ENCODE data around the gene UGCG. TPM values are rescaled to one million over a fixed set of nuclear protein-coding genes. Genes with fewer than 3 reads are reported as not detected.

Gene UGCG
- total RNA-seq, 2 experiments from 2014 or later = 21.8 to 23.2 TPM

- no peak for DNase-seq
- POLR2A ChIA-PET = no interaction called here
- Mint-ChIP-seq H3K27ac (no peak overlapping the region), H3K27me3 (no peaks in the 10 kb centered on the region), H3K9me3 (no peaks in the 10 kb centered on the region), H3K36me3 (ENCODE audit: low read depth) (peaks cover 41% of the 10 kb centered on the region), H3K4me1 (peaks cover 44% of the 10 kb centered on the region), H3K4me3 (no peak overlapping the region)
- CTCF ChIA-PET = interaction anchor here (1.0 to 2.3 kb wide), 7 partner anchors 11 to 74 kb away, joined by 3 to 9 read pairs (median 4); no protein-coding TSS in a partner anchor
These were observed 18.8 kb downstream of the UGCG start for GRCh38 chr9:111915425-111915758.

GRCh38 chr9:111916234-111916645, 19.6 kb downstream of the UGCG start:
- Mint-ChIP-seq H3K4me1 (peaks cover 36% of the 10 kb centered on the region), H3K9me3 (no peaks in the 10 kb centered on the region), H3K27me3 (no peaks in the 10 kb centered on the region), H3K4me3 (no peak overlapping the region), H3K36me3 (ENCODE audit: low read depth) (peaks cover 43% of the 10 kb centered on the region), H3K27ac (no peak overlapping the region)
- no peak for DNase-seq
- POLR2A ChIA-PET = interaction anchor here (0.6 kb wide), 2 partner anchors 19 to 1305 kb away, joined by 3 to 4 read pairs; partner anchors contain the start of genes FKBP15, SLC31A1 and UGCG
- CTCF ChIA-PET = interaction anchor here (0.6 to 1.6 kb wide), 5 partner anchors 14 to 823 kb away, joined by 3 to 9 read pairs (median 3); no protein-coding TSS in a partner anchor

DNA sequence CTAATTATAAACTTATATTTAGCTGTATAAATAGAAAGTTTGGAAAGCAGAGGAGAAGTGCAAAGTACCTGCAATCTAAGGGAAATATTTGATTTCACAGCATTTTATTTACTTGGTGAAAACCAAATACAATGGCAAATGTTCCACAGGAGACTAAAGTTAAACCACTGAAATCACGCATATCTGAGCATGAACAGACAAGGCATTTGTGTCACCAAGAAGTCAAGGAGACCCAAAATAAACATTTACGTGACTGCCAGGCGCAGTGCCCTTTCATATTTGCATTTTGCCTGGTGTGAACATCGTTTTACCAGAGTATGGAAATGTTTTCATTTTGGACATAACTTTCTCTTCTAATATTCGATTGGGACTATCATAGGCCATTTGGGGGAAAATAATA, 20.6 kb downstream of the UGCG start:
- ChIA-PET POLR2A (no interaction called here), CTCF (no interaction called here)
- Mint-ChIP-seq H3K4me3 (no peak overlapping the region), H3K27ac (no peak overlapping the region), H3K9me3 (no peaks in the 10 kb centered on the region), H3K36me3 (ENCODE audit: low read depth) (peaks cover 43% of the 10 kb centered on the region), H3K27me3 (no peaks in the 10 kb centered on the region), H3K4me1 (peaks cover 33% of the 10 kb centered on the region)
- no peak for DNase-seq

DNA sequence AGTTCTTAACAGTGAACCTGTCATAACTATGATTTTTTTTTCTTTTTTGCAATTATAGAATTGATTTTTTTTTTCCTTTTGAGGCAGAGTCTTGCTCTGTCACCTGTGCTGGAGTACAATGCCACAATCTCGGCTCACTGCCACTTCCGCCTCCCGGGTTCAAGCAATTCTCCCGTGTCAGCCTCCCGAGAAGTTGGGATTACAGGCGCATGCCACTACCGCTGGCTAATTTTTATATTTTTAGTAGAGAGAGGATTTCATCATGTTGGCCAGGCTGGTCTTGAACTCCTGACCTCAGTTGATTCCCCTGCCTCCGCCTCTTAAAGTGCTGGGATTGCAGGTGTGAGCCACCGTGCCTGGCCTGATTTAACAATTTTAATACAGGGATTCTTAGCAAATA, 21.4 kb downstream of the UGCG start:
- H3K36me3 Mint-ChIP-seq (ENCODE audit: low read depth) = peaks cover 47% of the 10 kb centered on the region
- ChIA-PET POLR2A (no interaction called here), CTCF (no interaction called here)
- DNase-seq = no peak
- peaks cover 31% of the 10 kb centered on the region for H3K4me1 Mint-ChIP-seq
- H3K4me3 Mint-ChIP-seq = no peak overlapping the region
- H3K9me3 Mint-ChIP-seq = no peaks in the 10 kb centered on the region
- no peak overlapping the region for H3K27ac Mint-ChIP-seq
- no peaks in the 10 kb centered on the region for H3K27me3 Mint-ChIP-seq

GRCh38 chr9:111919875-111920274, 23.3 kb downstream of the UGCG start:
- Mint-ChIP-seq H3K4me1 (peaks cover 18% of the 10 kb centered on the region), H3K9me3 (no peaks in the 10 kb centered on the region), H3K4me3 (no peak overlapping the region), H3K27me3 (no peaks in the 10 kb centered on the region), H3K27ac (no peak overlapping the region), H3K36me3 (ENCODE audit: low read depth) (peaks cover 40% of the 10 kb centered on the region)
- ChIA-PET CTCF (interaction anchor here (1.2 to 1.3 kb wide), 2 partner anchors 35 to 80 kb away, joined by 3 read pairs; no protein-coding TSS in a partner anchor), POLR2A (no interaction called here)
- DNase-seq = no peak

DNA sequence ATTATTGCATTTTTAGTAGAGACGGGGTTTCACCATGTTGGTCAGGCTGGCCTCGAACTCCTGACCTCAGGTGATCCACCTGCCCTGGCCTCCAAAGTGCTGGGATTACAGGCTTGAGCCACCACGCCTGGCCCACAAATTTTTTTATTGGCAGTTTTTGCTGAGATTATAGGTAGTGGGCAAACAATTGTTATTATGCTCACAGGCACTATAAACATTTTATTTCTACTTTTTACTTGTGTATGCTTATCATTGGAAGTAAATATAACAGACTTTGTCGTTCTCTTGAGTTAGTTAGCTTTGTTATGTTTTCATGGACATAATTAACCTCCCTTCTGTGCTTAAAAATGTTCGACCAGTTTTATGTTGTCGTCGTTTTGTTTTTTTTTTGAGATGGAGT, 23.9 kb downstream of the UGCG start:
- Mint-ChIP-seq H3K27ac (no peak overlapping the region), H3K4me1 (peaks cover 14% of the 10 kb centered on the region), H3K27me3 (no peaks in the 10 kb centered on the region), H3K9me3 (no peaks in the 10 kb centered on the region), H3K36me3 (ENCODE audit: low read depth) (peaks cover 35% of the 10 kb centered on the region), H3K4me3 (no peak overlapping the region)
- ChIA-PET CTCF (interaction anchor here (1.2 kb wide), 1 partner anchor 34 kb away, joined by 3 read pairs; no protein-coding TSS in a partner anchor), POLR2A (no interaction called here)
- DNase-seq = no peak

- ChIA-PET POLR2A (no interaction called here), CTCF (no interaction called here)
- Mint-ChIP-seq H3K4me3 (no peak overlapping the region), H3K27ac (no peak overlapping the region), H3K4me1 (peaks cover 22% of the 10 kb centered on the region), H3K9me3 (no peaks in the 10 kb centered on the region), H3K36me3 (ENCODE audit: low read depth) (peaks cover 30% of the 10 kb centered on the region), H3K27me3 (no peaks in the 10 kb centered on the region)
- no peak for DNase-seq
These were observed 25.9 kb downstream of the UGCG start for GRCh38 chr9:111922324-111923013.

GRCh38 chr9:111924281-111924680, 27.7 kb downstream of the UGCG start:
- no peak for DNase-seq
- no peaks in the 10 kb centered on the region for H3K9me3 Mint-ChIP-seq
- CTCF ChIA-PET = interaction anchor here (1.0 to 1.2 kb wide), 3 partner anchors 9 to 119 kb away, joined by 3 to 5 read pairs (median 3); partner anchors contain the start of gene UGCG
- H3K27me3 Mint-ChIP-seq = no peaks in the 10 kb centered on the region
- H3K27ac Mint-ChIP-seq = no peak overlapping the region
- POLR2A ChIA-PET = no interaction called here
- H3K36me3 Mint-ChIP-seq (ENCODE audit: low read depth) = peaks cover 33% of the 10 kb centered on the region
- H3K4me3 Mint-ChIP-seq = no peak overlapping the region
- H3K4me1 Mint-ChIP-seq = peaks cover 32% of the 10 kb centered on the region

DNA sequence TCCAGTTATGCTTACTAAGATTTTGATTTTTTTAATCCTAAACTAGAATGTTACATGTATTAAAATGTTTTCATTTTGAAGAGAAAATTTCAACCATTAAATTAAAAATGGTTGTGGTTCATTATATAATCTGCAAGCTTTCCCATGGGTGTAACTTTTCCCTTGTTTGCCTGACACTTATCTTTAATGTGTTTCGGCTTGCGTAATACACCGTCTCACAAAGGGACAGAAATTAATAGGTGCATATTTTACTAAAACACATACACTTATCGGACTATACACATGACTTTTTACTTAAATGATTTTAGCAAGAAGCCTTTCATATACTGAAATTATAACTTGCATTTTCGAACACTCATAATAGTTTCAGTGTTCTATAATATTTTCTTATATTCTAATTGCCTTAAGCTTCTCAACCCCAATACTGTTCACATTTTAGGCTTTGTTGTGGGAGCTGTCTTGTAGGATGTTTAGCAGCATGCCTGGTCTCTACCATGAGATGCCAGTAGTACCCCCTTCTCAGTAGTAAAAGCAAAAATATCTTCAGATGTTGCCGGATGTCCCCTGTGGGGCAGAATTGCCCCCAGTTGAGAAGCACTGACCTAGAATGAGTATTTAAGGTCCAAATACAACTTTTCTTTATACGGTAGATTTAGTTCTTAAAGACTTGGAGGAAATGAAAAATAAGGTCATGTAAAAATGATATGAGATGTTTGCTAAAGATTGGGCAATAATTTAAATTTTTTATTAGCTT, 28.6 kb downstream of the UGCG start:
- H3K4me1 Mint-ChIP-seq = peaks cover 34% of the 10 kb centered on the region
- ChIA-PET POLR2A (no interaction called here), CTCF (interaction anchor here (1.0 to 1.9 kb wide), 2 partner anchors 10 to 14 kb away, joined by 3 to 7 read pairs; no protein-coding TSS in a partner anchor)
- H3K27me3 Mint-ChIP-seq = no peaks in the 10 kb centered on the region
- no peak for DNase-seq
- no peaks in the 10 kb centered on the region for H3K9me3 Mint-ChIP-seq
- H3K4me3 Mint-ChIP-seq = no peak overlapping the region
- no peak overlapping the region for H3K27ac Mint-ChIP-seq
- peaks cover 27% of the 10 kb centered on the region for H3K36me3 Mint-ChIP-seq (ENCODE audit: low read depth)

DNA sequence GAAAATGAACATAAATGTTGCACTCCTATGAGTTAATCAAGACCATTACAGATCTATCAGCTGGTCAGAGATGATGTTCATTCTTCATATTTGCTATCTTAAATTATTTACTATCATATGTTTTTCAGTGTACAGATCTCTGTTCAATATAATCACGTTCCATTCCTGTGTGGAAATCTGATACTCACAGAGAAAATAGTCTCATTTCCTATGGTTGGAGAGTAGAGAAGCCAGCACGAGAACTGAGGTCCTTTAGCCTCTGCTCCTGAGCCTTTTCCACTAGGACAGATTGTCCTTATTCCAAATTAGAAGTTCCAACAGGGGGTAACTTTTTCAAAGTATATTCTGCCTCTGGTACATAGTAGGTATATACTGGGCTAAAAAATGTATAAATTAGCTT, 29.2 kb downstream of the UGCG start:
- Mint-ChIP-seq H3K27me3 (no peaks in the 10 kb centered on the region), H3K4me3 (no peak overlapping the region), H3K4me1 (peaks cover 34% of the 10 kb centered on the region), H3K9me3 (no peaks in the 10 kb centered on the region), H3K36me3 (ENCODE audit: low read depth) (peaks cover 29% of the 10 kb centered on the region), H3K27ac (no peak overlapping the region)
- ChIA-PET POLR2A (no interaction called here), CTCF (interaction anchor here (0.8 to 1.9 kb wide), 4 partner anchors 11 to 16 kb away, joined by 3 to 7 read pairs (median 4); no protein-coding TSS in a partner anchor)
- no peak for DNase-seq

GRCh38 chr9:111926421-111926875, 29.8 kb downstream of the UGCG start:
- H3K36me3 Mint-ChIP-seq (ENCODE audit: low read depth) = peaks cover 34% of the 10 kb centered on the region
- DNase-seq = peak; percentile 73
- peak overlapping the region; percentile 47 for H3K4me3 Mint-ChIP-seq
- CTCF ChIA-PET = interaction anchor here (0.6 to 1.9 kb wide), 5 partner anchors 9 to 60 kb away, joined by 3 to 7 read pairs (median 5); no protein-coding TSS in a partner anchor
- POLR2A ChIA-PET = no interaction called here
- peak overlapping the region; percentile 86 for H3K27ac Mint-ChIP-seq
- H3K27me3 Mint-ChIP-seq = no peaks in the 10 kb centered on the region
- no peaks in the 10 kb centered on the region for H3K9me3 Mint-ChIP-seq
- peaks cover 34% of the 10 kb centered on the region for H3K4me1 Mint-ChIP-seq

- Mint-ChIP-seq H3K36me3 (ENCODE audit: low read depth) (peaks cover 46% of the 10 kb centered on the region), H3K4me3 (no peak overlapping the region), H3K9me3 (no peaks in the 10 kb centered on the region), H3K27me3 (no peaks in the 10 kb centered on the region), H3K27ac (peak overlapping the region; percentile 25), H3K4me1 (peaks cover 32% of the 10 kb centered on the region)
- ChIA-PET POLR2A (no interaction called here), CTCF (interaction anchor here (1.6 kb wide), 1 partner anchor 8 kb away, joined by 8 read pairs; no protein-coding TSS in a partner anchor)
- DNase-seq = no peak
These were observed 31.7 kb downstream of the UGCG start for GRCh38 chr9:111928359-111928720.

DNA sequence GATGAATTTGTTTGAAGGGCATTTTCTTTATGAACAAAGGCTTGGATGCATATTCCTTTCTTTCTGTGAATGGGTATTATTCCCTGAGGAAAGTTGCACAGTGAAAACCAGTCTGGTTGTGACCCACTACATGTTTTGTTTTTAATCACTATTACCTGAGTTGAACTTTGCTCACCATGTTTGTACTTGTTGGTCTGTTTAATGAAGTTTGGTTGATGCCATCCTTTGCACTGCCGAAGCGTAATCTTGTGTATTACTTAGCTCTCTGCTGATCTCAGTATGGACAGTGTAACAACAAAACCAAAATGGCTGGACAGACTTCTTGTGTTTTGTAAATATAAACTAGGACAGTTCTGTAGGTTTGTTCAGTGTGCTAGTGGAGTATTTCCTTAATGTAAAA, 38.1 kb downstream of the UGCG start:
- H3K27ac Mint-ChIP-seq = no peak overlapping the region
- CTCF ChIA-PET = interaction anchor here (0.9 kb wide), 1 partner anchor 19 kb away, joined by 4 read pairs; no protein-coding TSS in a partner anchor
- H3K36me3 Mint-ChIP-seq (ENCODE audit: low read depth) = peaks cover 79% of the 10 kb centered on the region

More for the DNA sequence above, 38.1 kb downstream of the UGCG start:
- peaks cover 12% of the 10 kb centered on the region for H3K9me3 Mint-ChIP-seq
- H3K4me3 Mint-ChIP-seq = no peak overlapping the region
- no peak for DNase-seq
- H3K4me1 Mint-ChIP-seq = peaks cover 24% of the 10 kb centered on the region
- H3K27me3 Mint-ChIP-seq = no peaks in the 10 kb centered on the region
- POLR2A ChIA-PET = no interaction called here
